Heart right ventricle (tissue), 16 donors: ENCODE results near the gene TMEM164. TPM values are rescaled to one million over a fixed set of nuclear protein-coding genes. Genes with fewer than 3 reads are reported as not detected.
A peak's percentile ranks its signal among the peaks of the same experiment; 100 is the strongest.

Experiments
- ATAC-seq, 8 donors: fragments of 200-7000 bp; cut with Tn5 transposase; one replicate each; pipeline ENCODE4 v1.9.1; 2020; ENCODE audit warnings: mild to moderate bottlenecking in 8 of 8, moderate library complexity in 8 of 8, moderate number of reproducible peaks in 1 of 8
- DNase-seq, 2 donors: peaks; one replicate each; pipeline ENCODE4 v3.0.0-alpha.2; 2020
- H3K27ac ChIP-seq, 10 donors: fragments of 200-600 bp; sonication (generic) in 2 of 10; one replicate each; pipeline versions ENCODE4 v1.5.0 to v1.8.0; 2020 to 2022; ENCODE audit warnings: mild to moderate bottlenecking in 3 of 10
- H3K27me3 ChIP-seq, 7 donors: fragments of 200-600 bp; one replicate each; pipeline ENCODE4 v1.8.0; 2021 to 2022; ENCODE audit warnings: mild to moderate bottlenecking in 2 of 7
- H3K36me3 ChIP-seq, 9 donors: fragments of 200-600 bp; sonication (generic) in 1 of 9; one replicate each; pipeline versions ENCODE4 v1.5.0 to v1.8.0; 2020 to 2022; ENCODE audit warnings: mild to moderate bottlenecking in 2 of 9
- H3K4me1 ChIP-seq, 9 donors: fragments of 200-600 bp; sonication (generic) in 1 of 9; one replicate each; pipeline versions ENCODE4 v1.5.0 to v1.8.0; 2020 to 2022; ENCODE audit warnings: mild to moderate bottlenecking in 4 of 9
- H3K4me3 ChIP-seq, 10 donors: fragments of 200-600 bp; sonication (generic) in 2 of 10; one replicate each; pipeline versions ENCODE4 v1.5.0 to v1.8.0; 2020 to 2022; ENCODE audit warnings: mild to moderate bottlenecking in 7 of 10, moderate library complexity in 2 of 10
- H3K9me3 ChIP-seq, 11 donors: fragments of 200-600 bp in 10 of 11; sonication (generic) in 2 of 11; one replicate each; pipeline versions ENCODE4 v1.5.0 to v1.8.0; 2013 to 2022; ENCODE audit warnings: mild to moderate bottlenecking in 2 of 11, control low read depth in 1 of 11, moderate library complexity in 1 of 11
- WGBS, 2 donors: extraction: QIAGEN DNeasy Blood & Tissue Kit; methylation state at CpG; one replicate each; pipeline ENCODE4 v1.1.7; 2013; ENCODE audit warnings: inconsistent platforms in 1 of 2; 5-methylcytosine and 5-hydroxymethylcytosine counted together
- intact Hi-C, 10 donors: fragments of 100-400 bp; cut with DNase I; formaldehyde crosslinking; loops; one replicate each; pipeline versions ENCODE4 v1.11.1 to v1.14.2; 2022
- polyA plus RNA-seq, 2 donors: library from polyadenylated mRNA; stranded (reverse); fragments of 200-250 nt; gene quantifications; one replicate each; pipeline ENCODE4 v1.2.3, GENCODE V29; 2013
- total RNA-seq, 10 donors: library from RNA; stranded (reverse); fragmentation: NEBNext Ultra II Directional in 3 of 10; extraction: Animal tissue kit (Norgen Biotek cat#: 25700) in 3 of 10; gene quantifications; one replicate each; pipeline versions ENCODE4 v1.2.1 to v1.2.4, GENCODE V29; 2021 to 2023
- TF ChIP-seq, protein P1 (sequence below), 9 donors: fragments of 200-600 bp; sonication (generic) in 2 of 9; IDR thresholded peaks; one replicate each; pipeline versions ENCODE4 v1.5.0 to v1.8.0; 2021 to 2022; ENCODE audit warnings: antibody characterized with exemption in 9 of 9, mild to moderate bottlenecking in 5 of 9, moderate library complexity in 1 of 9
- donor health status: Arrhythmogenic right ventricular cardiomyopathy.
- donor health status: ischemic (EF 13 %, LVEDD 7.1; RV severe dilation, severe dysfunction).
- donor health status: healthy with polysubstance abuse.
- donor health status: DM: no; HTN: yes; CAD: no.
- donor health status: DM: no; HTN: no; CAD: no.
- donor health status: ischemic (EF 25% LVEDD 6.9; RV normal size, moderate dysfunction).
- donor health status: ischemic (EF 25% LVEDD 5.7; RV mildly dilated, moderate dysfunction).
- donor health status: healthy.
- donor health status: DM: yes; HTN: yes; CAD: no.
- donor health status: Ischemic cardiomyopathy.
- donor health status: ischemic (EF 35%, LVEDD 5.7; RV mildly dilated, moderate dysfunction).
- donor health status: nonischemic (EF 11% LVEDD 7.7; RV severe dilation, severe dysfunction).
- donor health status: DM: yes; HTN: yes; CAD: no.
- donor health status: PGD.
- donor health status: ischemic (EF 29% LVEDD 5.4; RV normal size, mild dysfunction).
- donor health status: nonischemic (EF 23%, LVEDD 6.1; RV moderate dilation, normal function).

TMEM164 gene
- total and polyA plus RNA-seq, 12 donors = 9.7 to 60.6 (median 48.1) TPM

DNA sequence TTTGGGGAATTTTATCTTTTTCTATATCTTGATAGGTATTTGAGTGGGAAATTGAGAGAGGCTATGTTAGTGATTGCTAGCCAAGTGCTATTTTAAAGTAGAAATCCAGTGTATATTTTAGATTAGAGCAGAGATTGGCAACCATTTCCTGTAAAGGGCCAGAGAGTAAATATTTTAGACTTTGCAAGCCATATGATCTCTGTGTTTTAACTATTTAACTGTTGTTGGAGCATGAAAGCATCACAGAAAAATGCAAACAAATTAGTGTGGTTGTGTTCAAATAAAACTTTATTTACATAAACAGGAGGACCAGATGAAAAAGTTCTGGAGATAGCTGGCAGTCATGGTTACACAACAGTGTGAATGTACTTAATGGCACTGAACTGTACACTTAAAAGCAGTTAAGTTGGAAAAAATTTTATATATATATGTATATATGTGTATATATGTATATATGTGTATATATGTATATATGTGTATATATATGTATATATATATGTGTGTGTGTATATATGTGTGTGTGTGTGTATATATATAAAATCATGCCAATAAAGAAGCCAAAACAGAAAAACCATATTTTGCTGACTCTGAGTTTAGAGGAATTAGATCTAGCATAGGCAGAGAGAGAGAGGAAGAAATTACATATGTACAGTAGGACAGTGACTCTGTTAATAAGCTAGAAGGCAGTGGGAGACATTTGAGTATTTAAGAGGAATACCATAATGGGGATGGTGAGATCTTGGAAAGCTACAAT lies 83.4 kb downstream of the TMEM164 start:
- Histone ChIP-seq H3K27me3 (peaks cover 0 to 24% (median 0%) of the 10 kb centered on the region in 7 donors), H3K36me3 (no peaks in the 10 kb centered on the region), H3K4me3 (no peak overlapping the region), H3K9me3 (no peaks in the 10 kb centered on the region), H3K4me1 (peaks cover 0 to 54% (median 15%) of the 10 kb centered on the region in 9 donors), H3K27ac (peak overlapping the region in 1 of 10 donors; percentile 67)
- intact Hi-C loops = no loop called here
- TF ChIP-seq, protein P1, sequence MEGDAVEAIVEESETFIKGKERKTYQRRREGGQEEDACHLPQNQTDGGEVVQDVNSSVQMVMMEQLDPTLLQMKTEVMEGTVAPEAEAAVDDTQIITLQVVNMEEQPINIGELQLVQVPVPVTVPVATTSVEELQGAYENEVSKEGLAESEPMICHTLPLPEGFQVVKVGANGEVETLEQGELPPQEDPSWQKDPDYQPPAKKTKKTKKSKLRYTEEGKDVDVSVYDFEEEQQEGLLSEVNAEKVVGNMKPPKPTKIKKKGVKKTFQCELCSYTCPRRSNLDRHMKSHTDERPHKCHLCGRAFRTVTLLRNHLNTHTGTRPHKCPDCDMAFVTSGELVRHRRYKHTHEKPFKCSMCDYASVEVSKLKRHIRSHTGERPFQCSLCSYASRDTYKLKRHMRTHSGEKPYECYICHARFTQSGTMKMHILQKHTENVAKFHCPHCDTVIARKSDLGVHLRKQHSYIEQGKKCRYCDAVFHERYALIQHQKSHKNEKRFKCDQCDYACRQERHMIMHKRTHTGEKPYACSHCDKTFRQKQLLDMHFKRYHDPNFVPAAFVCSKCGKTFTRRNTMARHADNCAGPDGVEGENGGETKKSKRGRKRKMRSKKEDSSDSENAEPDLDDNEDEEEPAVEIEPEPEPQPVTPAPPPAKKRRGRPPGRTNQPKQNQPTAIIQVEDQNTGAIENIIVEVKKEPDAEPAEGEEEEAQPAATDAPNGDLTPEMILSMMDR (IDR thresholded peaks at IDR 0.05) = no peak
- ATAC-seq (no peak), DNase-seq (no peak)

DNA sequence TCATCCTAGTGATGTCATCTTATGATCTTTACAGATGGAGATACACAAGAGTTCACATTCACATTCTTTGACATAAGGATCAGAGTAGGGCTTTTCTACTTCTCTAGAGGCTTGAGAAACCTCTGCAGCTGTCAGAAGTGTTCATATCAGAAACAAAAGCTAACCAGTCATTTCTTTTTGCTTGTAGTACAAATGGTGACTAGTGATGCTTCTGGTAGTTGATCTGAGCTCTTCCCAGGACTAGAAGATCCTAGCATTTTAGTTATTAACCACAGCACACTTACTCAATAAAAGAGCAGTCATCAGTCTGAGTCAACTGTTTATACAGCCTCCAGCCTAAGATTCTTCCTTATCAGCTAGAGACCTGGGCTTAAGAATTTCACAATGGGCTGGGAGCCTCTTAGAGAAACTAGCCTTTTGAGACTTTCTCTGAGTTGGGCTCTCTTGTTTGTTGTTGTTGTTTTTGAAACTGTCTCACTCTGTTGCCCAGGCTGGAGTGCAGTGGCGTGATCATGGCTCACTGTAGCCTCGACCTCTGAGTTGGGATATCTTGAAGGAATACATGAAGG lies 84.1 kb downstream of the TMEM164 start:
- DNase-seq (no peak), ATAC-seq (peak in 2 of 8 donors; percentile 33 to 56)
- intact Hi-C loops = no loop called here
- TF ChIP-seq, protein P1 (IDR thresholded peaks at IDR 0.05) = no peak
- no peaks in the 10 kb centered on the region for H3K36me3 ChIP-seq
- WGBS, 2 donors = 85 to 91% methylated on average over 2 of the region's 2 CpGs
- peak overlapping the region in 1 of 10 donors; percentile 67 for H3K27ac ChIP-seq
- H3K4me3 ChIP-seq = no peak overlapping the region
- peaks cover 0 to 48% (median 15%) of the 10 kb centered on the region in 9 donors for H3K4me1 ChIP-seq
- H3K9me3 ChIP-seq = no peaks in the 10 kb centered on the region
- peaks cover 0 to 24% (median 0%) of the 10 kb centered on the region in 7 donors for H3K27me3 ChIP-seq

DNA sequence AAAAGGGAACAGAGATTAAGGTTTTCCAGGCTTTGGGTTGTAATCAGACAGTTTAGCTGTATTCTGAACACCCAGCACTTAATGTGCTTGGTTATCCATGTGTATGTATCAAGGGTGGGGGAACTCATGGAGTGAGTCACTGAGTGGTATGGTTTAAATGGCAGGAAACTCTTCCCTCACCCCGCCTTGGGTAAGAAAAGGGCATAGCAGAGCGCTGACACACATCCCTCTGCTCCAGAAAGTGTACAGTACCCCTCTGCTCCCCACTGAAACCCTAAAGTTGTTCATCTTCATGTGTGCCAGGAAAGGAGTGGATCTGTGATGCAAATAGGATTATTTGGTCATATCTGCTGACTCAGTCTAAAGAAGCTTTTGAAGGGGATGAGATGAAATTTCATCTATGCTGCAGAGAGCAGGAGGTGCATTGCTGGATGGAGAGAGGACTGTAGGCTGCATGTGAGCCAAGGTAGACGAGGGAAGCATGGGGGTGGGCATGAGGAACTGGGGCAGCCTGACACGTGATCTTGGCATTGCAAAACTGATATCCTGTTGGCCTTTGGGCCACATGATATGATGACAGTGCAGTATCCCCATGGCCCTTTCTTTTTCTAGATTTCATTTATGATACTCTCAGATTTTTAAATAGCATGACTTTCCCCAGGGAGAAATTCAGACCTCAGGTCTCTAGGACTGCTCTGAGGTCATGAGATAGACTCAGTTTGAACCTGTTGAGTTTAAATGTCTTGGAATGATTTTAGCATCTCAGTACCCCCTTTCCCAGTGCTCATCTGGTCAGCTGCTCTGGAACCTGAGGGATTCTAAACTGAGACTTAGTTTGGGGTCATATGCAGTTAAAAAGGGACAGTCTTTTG lies 84.8 kb downstream of the TMEM164 start:
- ATAC-seq (peak in 5 of 8 donors; percentile 41 to 74 (median 50)), DNase-seq (no peak)
- 66 to 74% methylated on average over 4 of the region's 4 CpGs for WGBS, 2 donors
- Histone ChIP-seq H3K27me3 (peaks cover 0 to 24% (median 0%) of the 10 kb centered on the region in 7 donors), H3K36me3 (no peaks in the 10 kb centered on the region), H3K4me1 (peaks cover 0 to 47% (median 15%) of the 10 kb centered on the region in 9 donors), H3K4me3 (no peak overlapping the region), H3K9me3 (no peaks in the 10 kb centered on the region), H3K27ac (peak overlapping the region in 2 of 10 donors; percentile 16 to 67)
- TF ChIP-seq, protein P1 (IDR thresholded peaks at IDR 0.05) = no peak
- intact Hi-C loops = no loop called here
